NCI-H2107 treated with DMSO at 0.1 percent for 48 hours (cell line): Measurements from ENCODE around the gene HSPA1A.
"Not testable (repeated sequence)": the region's sequence is repeated elsewhere in the genome, so short reads cannot be mapped to it uniquely, and the experiment has no call there.

ENCODE experiments used
- DNase-seq: peaks from one replicate; lab custom pipeline; 2025; ENCODE audit not compliant: unreplicated experiment; lab: John Stamatoyannopoulos, UW

Gene HSPA1A

DNA sequence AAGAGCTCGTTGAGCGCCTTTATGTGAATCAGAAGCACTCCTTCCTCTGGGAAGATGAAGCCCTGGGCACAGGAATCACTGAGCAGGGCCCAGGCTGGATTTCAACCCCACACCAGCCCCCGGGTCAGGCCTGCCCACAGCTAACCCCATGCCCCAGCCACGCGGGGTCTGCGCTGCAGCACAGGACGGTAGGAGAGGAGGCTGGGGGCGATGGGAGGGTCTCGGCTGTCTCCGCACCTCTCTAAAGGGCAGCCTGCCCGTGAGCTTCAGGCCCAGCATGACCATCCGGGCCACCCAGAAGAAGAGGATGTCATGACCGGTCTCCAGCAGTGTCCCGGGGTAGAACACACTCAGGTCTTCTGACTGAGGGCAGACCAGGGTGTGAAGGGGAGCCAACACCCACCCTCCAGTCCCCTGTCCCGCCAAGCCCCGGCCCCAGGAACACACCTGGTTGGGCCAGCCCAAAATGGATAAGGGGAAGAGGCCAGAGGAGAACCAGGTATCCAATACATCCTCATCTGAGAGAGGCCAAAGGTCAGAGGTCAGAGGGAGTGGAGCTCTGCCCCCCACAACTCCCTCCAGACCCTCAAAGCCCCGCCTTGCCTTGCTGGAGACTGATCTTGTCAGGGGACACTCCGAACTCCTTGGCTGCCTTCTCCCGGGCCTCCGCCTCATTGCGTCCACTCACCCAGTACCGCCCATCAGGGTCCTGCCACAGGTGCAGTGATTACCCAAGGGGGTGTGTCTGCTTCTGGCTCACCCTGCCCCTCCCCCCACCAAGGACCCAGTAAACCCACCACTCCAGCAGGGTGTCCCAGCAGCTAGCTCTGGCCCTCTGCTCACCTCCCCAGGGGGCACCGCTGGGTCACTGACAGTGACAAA, 33.9 kb upstream of the HSPA1A start:
- DNase-seq: no peak

GRCh38 chr6:31782126-31782855, 33.1 kb upstream of the HSPA1A start:
- DNase-seq: no peak

GRCh38 chr6:31784098-31784925, 31.0 kb upstream of the HSPA1A start:
- DNase-seq: no peak

GRCh38 chr6:31785475-31785874, 29.9 kb upstream of the HSPA1A start:
- no peak for DNase-seq

DNA sequence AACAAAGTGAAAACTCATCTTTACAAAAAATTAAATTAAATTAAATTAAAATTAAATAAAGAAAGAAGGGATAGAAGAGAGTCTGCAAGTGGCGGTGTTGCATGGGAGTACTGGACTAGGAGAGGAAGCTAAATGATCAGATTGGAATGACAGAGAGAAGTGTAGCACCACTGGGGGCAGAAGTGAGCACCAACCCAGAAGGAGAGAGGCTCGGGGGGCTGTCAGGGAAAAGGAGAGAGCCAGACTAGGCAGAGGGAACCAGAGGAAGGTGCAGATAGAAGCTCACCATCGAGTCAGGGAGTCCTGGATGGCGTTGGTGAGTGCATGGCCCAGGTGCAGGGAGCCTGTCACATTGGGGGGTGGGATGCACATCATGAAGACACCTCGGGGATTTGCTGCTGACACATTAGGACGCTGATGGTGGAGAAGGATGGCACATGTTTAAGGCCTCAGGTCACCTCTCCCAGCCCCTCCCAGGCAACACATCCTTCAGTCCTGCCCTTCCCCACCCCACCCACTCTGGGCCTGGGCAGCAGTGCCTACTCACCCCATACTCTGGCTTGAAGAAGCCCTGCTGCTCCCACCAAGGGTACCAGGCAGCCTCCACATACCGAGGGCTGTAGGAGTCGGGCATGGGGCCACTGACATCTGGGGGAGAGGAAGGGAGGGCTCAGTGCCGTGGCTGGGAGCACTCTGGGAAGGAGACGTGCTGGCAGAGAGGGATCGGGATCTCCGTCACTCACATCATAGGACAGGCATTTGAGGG, 23.8 kb upstream of the HSPA1A start:
- DNase-seq: peak; percentile 3

DNA sequence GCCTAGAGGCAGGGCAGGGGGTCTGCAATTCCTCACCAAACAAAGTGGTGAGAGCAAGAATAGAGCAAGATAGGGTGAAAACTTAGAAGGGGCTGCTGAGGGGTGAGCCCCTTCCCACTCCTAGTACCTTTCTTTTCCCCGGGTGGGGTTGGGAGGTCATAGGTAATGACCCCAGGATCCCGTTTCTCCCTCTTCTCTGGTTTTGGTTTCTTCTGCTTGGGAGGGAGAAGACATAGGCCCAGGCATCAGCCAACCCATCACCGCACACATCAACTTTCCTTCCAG, 23.3 kb upstream of the HSPA1A start:
- no peak for DNase-seq

DNA sequence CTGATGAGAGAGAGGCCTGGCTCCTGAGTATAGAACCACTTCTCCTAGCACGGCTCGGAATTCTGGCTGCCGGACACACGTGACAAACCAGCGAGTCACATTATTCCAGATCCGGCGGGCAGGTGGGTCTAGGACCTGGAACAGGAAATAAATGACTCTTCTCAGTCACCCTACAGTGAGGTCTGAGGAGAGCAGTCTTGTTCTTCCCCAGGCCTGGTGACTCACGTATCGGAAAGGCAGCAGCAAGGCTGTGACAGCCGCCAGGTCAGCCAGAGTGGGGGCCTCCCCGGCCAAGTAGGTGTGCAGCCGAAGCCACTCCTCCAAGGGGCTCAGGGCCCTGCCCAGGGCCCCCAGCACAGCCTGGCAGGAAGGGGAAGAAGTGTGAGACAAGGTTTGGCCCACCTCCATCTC, 22.6 kb upstream of the HSPA1A start:
- no peak for DNase-seq

DNA sequence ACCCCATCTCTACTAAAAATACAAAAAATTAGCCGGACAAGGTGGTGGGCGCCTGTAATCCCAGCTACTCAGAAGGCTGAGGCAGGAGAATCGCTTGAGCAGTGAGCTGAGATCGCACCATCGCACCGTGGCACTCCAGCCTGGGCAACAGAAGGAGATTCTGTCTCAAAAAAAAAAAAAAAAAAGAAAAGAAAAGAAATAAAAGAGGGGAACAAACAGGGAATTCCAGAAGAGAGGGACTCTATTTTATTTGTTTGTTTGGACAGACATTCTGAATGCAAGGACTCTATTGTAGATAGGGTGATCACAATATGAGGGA, 21.5 kb upstream of the HSPA1A start:
- not testable (repeated sequence) for DNase-seq

DNA sequence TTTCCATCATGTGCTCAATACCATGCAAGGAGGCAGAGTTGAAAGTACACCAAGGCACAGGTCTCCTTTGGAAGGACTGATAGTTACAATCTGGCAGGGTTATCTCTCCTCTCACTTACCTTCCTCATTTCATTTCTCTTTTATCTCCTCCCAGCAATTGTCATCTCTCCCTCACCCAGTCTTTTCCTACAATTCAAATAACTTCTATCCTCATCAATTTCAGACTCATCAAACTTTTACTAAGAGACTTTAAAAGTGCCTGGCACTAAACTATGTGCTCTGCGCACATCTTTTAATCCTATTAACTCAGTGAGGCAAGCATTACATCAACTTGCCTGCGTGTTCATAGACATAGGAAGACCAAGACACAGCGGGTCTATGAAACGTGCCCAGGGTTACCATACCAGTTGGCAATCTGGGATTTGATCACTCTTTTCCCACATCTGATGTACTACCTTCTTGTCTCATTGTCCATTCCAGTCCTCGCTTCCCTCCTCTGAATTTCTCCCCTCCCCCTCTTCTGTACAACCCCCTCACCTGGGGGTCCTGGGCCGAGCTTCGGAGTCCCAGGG, 21.0 kb upstream of the HSPA1A start:
- no peak for DNase-seq

GRCh38 chr6:31794866-31795615, 20.3 kb upstream of the HSPA1A start:
- no peak for DNase-seq

- peak; percentile 18 for DNase-seq
These were observed 19.6 kb upstream of the HSPA1A start, which contains the start of gene VARS1 for GRCh38 chr6:31795616-31796298. TSS of gene VARS1 (minus strand) at chr6:31795752. CDS start at chr6:31795217, 535 bp downstream.

DNA sequence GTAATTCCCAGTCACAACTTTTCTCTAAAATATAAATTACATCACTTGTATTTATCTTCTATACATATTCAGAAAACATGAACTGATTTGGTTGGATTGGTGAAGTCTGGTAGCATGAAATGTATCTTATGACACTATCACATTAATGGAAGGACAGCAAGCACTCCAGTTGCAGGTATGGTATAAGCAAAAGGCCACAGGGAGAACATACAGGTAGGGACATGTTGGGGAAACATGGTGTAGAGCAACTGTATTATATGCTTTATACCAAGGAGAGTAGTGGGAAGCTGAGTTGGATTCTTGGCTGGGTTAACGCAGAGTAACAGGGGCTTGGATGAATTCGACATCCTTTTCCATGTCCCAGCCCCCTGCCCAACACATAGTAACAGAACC, 18.4 kb upstream of the HSPA1A start:
- DNase-seq: no peak

DNA sequence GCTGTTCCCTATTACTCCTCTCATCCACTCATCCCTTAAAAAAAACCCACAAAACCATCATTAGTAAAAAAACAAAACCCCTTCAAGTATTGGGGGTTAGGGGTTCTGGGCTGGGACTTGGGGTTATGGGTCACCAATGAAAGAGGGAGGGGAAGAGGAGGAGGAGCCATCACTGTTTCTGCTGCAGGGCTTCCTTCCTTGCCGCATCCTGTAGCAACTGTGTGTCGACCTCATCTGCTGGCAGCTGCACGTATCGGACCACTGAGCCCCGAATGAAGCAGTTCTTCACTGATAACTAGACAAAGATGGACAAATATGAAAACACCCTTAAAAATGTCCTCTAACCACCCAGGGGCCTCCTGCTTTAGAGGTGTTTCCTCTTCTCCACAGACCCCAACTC, 17.8 kb upstream of the HSPA1A start:
- DNase-seq: no peak

DNA sequence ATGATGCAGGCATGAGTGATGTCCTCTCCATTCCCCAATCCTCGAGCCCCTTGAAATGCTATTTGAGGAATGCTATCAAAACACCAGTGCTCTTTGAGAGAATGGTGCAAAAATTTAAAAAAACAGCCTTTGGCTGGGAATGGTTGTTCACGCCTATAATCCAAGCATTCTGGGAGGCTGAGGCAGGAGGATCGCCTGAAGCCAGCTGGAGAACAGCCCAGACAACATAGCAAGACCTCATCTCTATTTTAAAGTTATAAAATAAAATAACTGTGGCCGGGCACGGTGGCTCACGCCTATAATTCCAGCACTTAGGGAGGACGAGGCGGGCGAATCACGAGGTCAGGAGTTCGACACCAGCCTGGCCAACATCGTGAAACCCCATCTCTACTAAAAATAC, 15.6 kb upstream of the HSPA1A start:
- no peak for DNase-seq

DNA sequence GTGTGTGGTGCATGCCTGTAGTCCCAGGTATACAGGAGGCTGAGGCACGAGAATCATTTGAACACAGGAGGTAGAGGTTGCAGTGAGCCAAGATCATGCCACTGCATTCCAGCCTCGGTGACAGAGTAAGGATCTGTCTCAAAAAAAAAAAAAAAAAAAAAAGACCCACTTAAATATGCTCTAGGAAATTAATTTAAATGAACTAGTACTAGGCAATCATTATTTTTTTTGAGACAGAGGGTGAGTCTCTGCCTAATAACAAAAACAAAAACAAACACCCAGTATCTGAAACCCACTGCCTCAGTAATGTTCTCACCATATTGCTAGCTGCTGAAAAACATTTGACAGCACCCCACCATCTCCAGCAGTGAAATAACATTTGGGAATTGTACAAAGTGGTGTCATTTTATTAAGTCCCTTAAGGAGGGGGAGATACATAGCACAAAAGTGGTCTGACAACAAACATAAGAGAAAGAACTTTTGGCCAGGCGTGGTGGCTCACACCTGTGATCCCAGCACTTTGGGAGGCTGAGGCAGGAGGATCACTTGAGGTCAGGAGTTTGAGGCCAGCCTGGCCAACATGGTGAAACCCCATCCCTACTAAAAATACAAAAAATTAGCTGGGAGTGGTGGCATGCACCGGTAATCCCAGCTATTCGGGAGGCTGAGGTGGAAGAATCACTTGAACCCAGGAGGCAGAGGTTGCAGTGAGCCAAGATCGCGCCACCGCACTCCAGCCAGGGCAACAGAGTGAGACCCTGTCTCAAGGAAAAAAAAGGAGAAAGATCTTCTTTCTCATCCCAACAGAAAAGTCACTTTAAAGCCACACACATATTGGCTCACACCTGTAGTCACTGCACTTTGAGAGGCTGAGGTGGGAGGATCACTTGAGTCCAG, 14.1 kb upstream of the HSPA1A start:
- not testable (repeated sequence) for DNase-seq

GRCh38 chr6:31805939-31806469, 9.3 kb upstream of the HSPA1A start:
- DNase-seq: no peak

DNA sequence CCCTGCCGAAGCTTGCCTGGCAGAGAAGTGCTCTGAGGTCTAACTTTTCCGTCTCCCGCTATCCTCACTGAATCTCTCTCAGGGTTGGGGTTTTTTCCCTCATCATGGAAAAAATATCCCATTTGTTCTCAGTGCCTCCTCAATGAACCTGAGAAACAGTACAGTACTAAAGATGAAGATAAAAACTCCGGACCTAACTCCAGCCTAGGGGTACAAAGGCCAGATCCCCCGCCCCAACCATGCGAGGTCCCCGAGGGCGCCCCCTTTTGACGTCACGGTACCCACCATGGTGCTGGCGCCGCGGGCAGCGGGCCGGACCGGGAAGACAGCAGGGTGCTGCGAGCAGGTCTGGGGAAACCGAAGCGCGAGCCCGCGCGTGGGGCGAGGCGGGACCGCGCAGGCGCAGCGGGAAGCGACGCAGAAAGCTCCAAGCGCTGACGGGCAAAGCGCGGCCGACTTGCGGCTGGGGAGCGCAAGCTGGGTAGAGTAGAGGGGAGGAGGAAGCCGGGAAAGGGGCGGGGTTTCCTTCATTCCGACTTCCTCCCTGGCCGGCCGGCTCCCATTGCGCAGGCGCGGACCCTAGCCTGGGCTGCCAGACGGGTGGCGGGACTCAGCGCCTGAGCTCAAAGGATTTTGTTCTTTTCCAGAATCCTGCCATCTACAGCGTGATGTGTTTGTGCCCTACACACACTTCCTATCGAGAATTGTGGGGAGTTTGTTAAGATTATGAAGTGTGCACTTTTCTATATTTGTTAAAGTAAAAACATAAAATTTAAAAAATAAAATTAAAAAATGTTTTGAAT, 8.7 kb upstream of the HSPA1A start, which contains the start of gene LSM2:
Gene LSM2, minus strand, starts transcription at position 497 of the 803 bp plus-strand sequence. Its CDS starts 209 bp downstream, at position 288.
- DNase-seq: peak; percentile 68
